HUES64 (cell line): Measurements from ENCODE around the gene PHACTR1.

Experiments used
- H3K27ac ChIP-seq: 2 replicates; pipeline ENCODE4 v1.7.0; 2013; ENCODE audit warnings: low read depth, low read length, inconsistent platforms
- H3K27me3 ChIP-seq: 2 replicates; pipeline ENCODE4 v1.6.1; 2013; ENCODE audit warnings: mild to moderate bottlenecking, low read length; ENCODE audit not compliant: insufficient read depth
- H3K36me3 ChIP-seq: 2 replicates; pipeline ENCODE4 v1.6.1; 2013; ENCODE audit warnings: mild to moderate bottlenecking, low read length; ENCODE audit not compliant: insufficient read depth
- H3K4me1 ChIP-seq: 2 replicates; pipeline ENCODE4 v1.6.1; 2013; ENCODE audit warnings: mild to moderate bottlenecking, low read length, moderate library complexity; ENCODE audit not compliant: insufficient read depth
- H3K4me3 ChIP-seq: 2 replicates; pipeline ENCODE4 v1.5.1; 2013; ENCODE audit warnings: mild to moderate bottlenecking, low read length, moderate library complexity
- H3K9ac ChIP-seq: 2 replicates; pipeline ENCODE4 v1.6.1; 2013; ENCODE audit warnings: mild to moderate bottlenecking, low read depth, low read length
- H3K9me3 ChIP-seq: 2 replicates; pipeline ENCODE4 v1.6.1; 2013; ENCODE audit warnings: low read depth, low read length; ENCODE audit not compliant: insufficient read depth
- WGBS: fragments of 150-250, 120-280 bp; methylation state at CpG from one replicate; pipeline ENCODE4 v1.1.7; 2013; ENCODE audit warnings: missing lambda C conversion rate; 5-methylcytosine and 5-hydroxymethylcytosine counted together

PHACTR1 gene

GRCh38 chr6:13290335-13290734 lies 573.8 kb downstream of the PHACTR1 start:
- no peak overlapping the region for H3K27ac ChIP-seq
- 100% methylated on average over 1 of the region's 2 CpGs for WGBS
- no peaks in the 10 kb centered on the region for H3K4me1 ChIP-seq

GRCh38 chr6:13292774-13293173 lies 576.2 kb downstream of the PHACTR1 start:
- Histone ChIP-seq H3K4me1 (no peaks in the 10 kb centered on the region), H3K4me3 (no peak overlapping the region), H3K27ac (no peak overlapping the region), H3K9me3 (no peaks in the 10 kb centered on the region), H3K27me3 (no peaks in the 10 kb centered on the region), H3K36me3 (peaks cover 61% of the 10 kb centered on the region), H3K9ac (no peak overlapping the region)
- WGBS: 95% methylated on average over 9 of the region's 9 CpGs

More at GRCh38 chr6:13290335-13290734, 573.8 kb downstream of the PHACTR1 start:
- no peak overlapping the region for H3K4me3 ChIP-seq
- H3K9ac ChIP-seq: no peak overlapping the region
- peaks cover 69% of the 10 kb centered on the region for H3K36me3 ChIP-seq
- no peaks in the 10 kb centered on the region for H3K27me3 ChIP-seq
- H3K9me3 ChIP-seq: peaks cover 15% of the 10 kb centered on the region; the same call in 1 of the 2 replicates

- Histone ChIP-seq H3K4me1 (no peaks in the 10 kb centered on the region), H3K9ac (no peak overlapping the region), H3K36me3 (peaks cover 61% of the 10 kb centered on the region), H3K27me3 (no peaks in the 10 kb centered on the region), H3K27ac (no peak overlapping the region), H3K4me3 (no peak overlapping the region), H3K9me3 (no peaks in the 10 kb centered on the region)
- 91% methylated on average over 13 of the region's 13 CpGs for WGBS
Measured at GRCh38 chr6:13294499-13295069, 578.0 kb downstream of the PHACTR1 start.

- Histone ChIP-seq H3K9me3 (no peaks in the 10 kb centered on the region), H3K36me3 (peaks cover 67% of the 10 kb centered on the region), H3K4me1 (no peaks in the 10 kb centered on the region), H3K4me3 (no peak overlapping the region), H3K9ac (no peak overlapping the region), H3K27me3 (no peaks in the 10 kb centered on the region), H3K27ac (no peak overlapping the region)
- 95% methylated on average over 11 of the region's 11 CpGs for WGBS
Measured at GRCh38 chr6:13295576-13295975, 579.0 kb downstream of the PHACTR1 start.

GRCh38 chr6:13296536-13296997 lies 580.0 kb downstream of the PHACTR1 start:
- Histone ChIP-seq H3K9ac (no peak overlapping the region), H3K4me1 (no peaks in the 10 kb centered on the region), H3K9me3 (no peaks in the 10 kb centered on the region), H3K36me3 (peaks cover 70% of the 10 kb centered on the region), H3K27ac (no peak overlapping the region), H3K27me3 (no peaks in the 10 kb centered on the region), H3K4me3 (no peak overlapping the region)
- WGBS: 93% methylated on average over 9 of the region's 9 CpGs

- no peaks in the 10 kb centered on the region for H3K9me3 ChIP-seq
- no peaks in the 10 kb centered on the region for H3K27me3 ChIP-seq
- no peak overlapping the region for H3K4me3 ChIP-seq
- peaks cover 74% of the 10 kb centered on the region for H3K36me3 ChIP-seq
- WGBS: 94% methylated on average over 5 of the region's 5 CpGs
- no peaks in the 10 kb centered on the region for H3K4me1 ChIP-seq
- no peak overlapping the region for H3K27ac ChIP-seq
- H3K9ac ChIP-seq: no peak overlapping the region
Measured at GRCh38 chr6:13297391-13297790, 580.8 kb downstream of the PHACTR1 start.

- 91% methylated on average over 3 of the region's 3 CpGs for WGBS
- Histone ChIP-seq H3K27me3 (no peaks in the 10 kb centered on the region), H3K36me3 (peaks cover 75% of the 10 kb centered on the region), H3K9ac (no peak overlapping the region), H3K4me3 (no peak overlapping the region), H3K9me3 (no peaks in the 10 kb centered on the region), H3K27ac (no peak overlapping the region), H3K4me1 (no peaks in the 10 kb centered on the region)
Measured at GRCh38 chr6:13298446-13298845, 581.9 kb downstream of the PHACTR1 start.

GRCh38 chr6:13299403-13299821 lies 582.8 kb downstream of the PHACTR1 start:
- no peaks in the 10 kb centered on the region for H3K9me3 ChIP-seq
- H3K9ac ChIP-seq: no peak overlapping the region
- no peaks in the 10 kb centered on the region for H3K4me1 ChIP-seq
- no peak overlapping the region for H3K27ac ChIP-seq
- no peaks in the 10 kb centered on the region for H3K27me3 ChIP-seq
- WGBS: 96% methylated on average over 11 of the region's 11 CpGs
- H3K36me3 ChIP-seq: peaks cover 76% of the 10 kb centered on the region
- no peak overlapping the region for H3K4me3 ChIP-seq

GRCh38 chr6:13299918-13300317 lies 583.4 kb downstream of the PHACTR1 start:
- H3K27me3 ChIP-seq: no peaks in the 10 kb centered on the region
- H3K27ac ChIP-seq: no peak overlapping the region
- no peaks in the 10 kb centered on the region for H3K9me3 ChIP-seq
- WGBS: 89% methylated on average over 6 of the region's 6 CpGs
- H3K36me3 ChIP-seq: peaks cover 76% of the 10 kb centered on the region
- no peak overlapping the region for H3K4me3 ChIP-seq
- H3K9ac ChIP-seq: no peak overlapping the region
- H3K4me1 ChIP-seq: no peaks in the 10 kb centered on the region

GRCh38 chr6:13300643-13301590 lies 584.4 kb downstream of the PHACTR1 start:
- H3K27ac ChIP-seq: no peak overlapping the region
- H3K27me3 ChIP-seq: no peaks in the 10 kb centered on the region
- H3K9ac ChIP-seq: no peak overlapping the region
- 83% methylated on average over 9 of the region's 9 CpGs for WGBS
- H3K9me3 ChIP-seq: no peaks in the 10 kb centered on the region
- no peak overlapping the region for H3K4me3 ChIP-seq
- H3K36me3 ChIP-seq: peaks cover 78% of the 10 kb centered on the region
- H3K4me1 ChIP-seq: no peaks in the 10 kb centered on the region

- no peak overlapping the region for H3K9ac ChIP-seq
- H3K36me3 ChIP-seq: peaks cover 92% of the 10 kb centered on the region
Measured at GRCh38 chr6:13302291-13302690, 585.7 kb downstream of the PHACTR1 start.

More at GRCh38 chr6:13302291-13302690, 585.7 kb downstream of the PHACTR1 start:
- H3K4me1 ChIP-seq: no peaks in the 10 kb centered on the region
- H3K27me3 ChIP-seq: no peaks in the 10 kb centered on the region
- no peaks in the 10 kb centered on the region for H3K9me3 ChIP-seq
- no peak overlapping the region for H3K4me3 ChIP-seq
- no peak overlapping the region for H3K27ac ChIP-seq
- 95% methylated on average over 7 of the region's 7 CpGs for WGBS
